GM12878 (cell line): ENCODE data around the gene CCDC83. TPM values are rescaled to one million over a fixed set of nuclear protein-coding genes. Genes with fewer than 3 reads are reported as not detected.

Source experiments
- ATAC-seq: fragments of 200-7000 bp; cut with Tn5 transposase; 3 replicates; pipeline ENCODE4 v1.9.1; 2020; ENCODE audit warnings: mild to moderate bottlenecking, moderate library complexity
- BruUV-seq: library from RNA; stranded (reverse); fragments of 400-500 nt; replicated peaks from 2 replicates; lab custom pipeline; 2021; lab: Mats Ljungman, UMichigan
- CTCF ChIA-PET: fragments of 300-600 bp; sonication (Branson Sonifier 250); formaldehyde crosslinking; extraction: SDS; loops from one replicate; lab custom pipeline; 2021; ENCODE audit warnings: inconsistent platforms; lab: Yijun Ruan, JAX
- POLR2A ChIA-PET: fragments of 350-600 bp; formaldehyde crosslinking; extraction: SDS; loops from one replicate; lab custom pipeline; 2021; ENCODE audit warnings: inconsistent platforms; lab: Charles Lee
- RAD21 ChIA-PET: fragments of 300-600 bp; sonication (Branson Sonifier 250); formaldehyde crosslinking; loops from one replicate; lab custom pipeline; 2023; ENCODE audit warnings: antibody characterized with exemption; ENCODE audit not compliant: unreplicated experiment; lab: Charles Lee
- SMC1A ChIA-PET: fragments of 300-600 bp; sonication (Branson Sonifier 250); formaldehyde crosslinking; loops from one replicate; lab custom pipeline; 2023; ENCODE audit not compliant: unreplicated experiment, uncharacterized antibody; lab: Charles Lee
- DNase-seq: peaks from one replicate; pipeline ENCODE4 v3.0.0-alpha.2; 2011; ENCODE audit warnings: low read depth, low spot score
- FAIRE-seq: peaks from 3 replicates; lab custom pipeline; 2011; peaks lifted over from hg19 to GRCh38; lab: Jason Lieb, UNC
- H2AFZ ChIP-seq: 2 replicates; pipeline ENCODE4 v1.6.0; 2011; ENCODE audit warnings: low read depth, low read length, control low read depth; ENCODE audit not compliant: control insufficient read depth
- H3K27ac ChIP-seq: 2 replicates; pipeline ENCODE4 v1.5.1; 2011; ENCODE audit warnings: control low read depth; ENCODE audit not compliant: control insufficient read depth, insufficient read depth
- H3K27me3 ChIP-seq, 2 experiments: replicated peaks in 1 of 2; 2 replicates each; pipeline versions ENCODE4 v1.6.0 to v1.6.1; 2011; ENCODE audit warnings: low read length in 1 of 2; ENCODE audit not compliant: control insufficient read depth in 2 of 2, insufficient read depth in 2 of 2
- H3K36me3 ChIP-seq, 2 experiments: 2 replicates each; pipeline ENCODE4 v1.5.1; 2011; ENCODE audit warnings: low read length in 1 of 2; ENCODE audit not compliant: control insufficient read depth in 2 of 2, insufficient read depth in 2 of 2
- H3K4me1 ChIP-seq: 2 replicates; pipeline ENCODE4 v1.6.1; 2011; ENCODE audit warnings: mild to moderate bottlenecking, low read length, moderate library complexity, mixed read lengths; ENCODE audit not compliant: control insufficient read depth, insufficient read depth
- H3K4me2 ChIP-seq: 2 replicates; pipeline ENCODE4 v1.6.0; 2011; ENCODE audit warnings: control low read depth; ENCODE audit not compliant: control insufficient read depth, insufficient read depth
- H3K4me3 ChIP-seq: fragments of 200-600 bp; sonication (generic); 2 replicates; pipeline ENCODE4 v1.5.1; 2016
- H3K79me2 ChIP-seq: 2 replicates; pipeline ENCODE4 v1.6.0; 2011; ENCODE audit warnings: low read length; ENCODE audit not compliant: control insufficient read depth, insufficient read depth
- H3K9ac ChIP-seq: 2 replicates; pipeline ENCODE4 v1.8.0; 2011; ENCODE audit warnings: low read length, control low read depth, mixed read lengths; ENCODE audit not compliant: control insufficient read depth, insufficient read depth
- H3K9me3 ChIP-seq: replicated peaks from 3 replicates; pipeline ENCODE4 v1.5.1; 2011; ENCODE audit warnings: mild to moderate bottlenecking, low read length; ENCODE audit not compliant: control insufficient read depth, insufficient read depth
- H4K20me1 ChIP-seq: 2 replicates; pipeline ENCODE4 v1.6.0; 2011; ENCODE audit not compliant: control insufficient read depth, insufficient read depth
- DPF2 ChIP-seq: fragments of 450-650 bp; IDR thresholded peaks from 2 replicates; pipeline ENCODE4 v1.6.1; 2017; ENCODE audit warnings: mild to moderate bottlenecking
- EP300 ChIP-seq, 2 experiments: fragments of 150-350 bp in 1 of 2; IDR thresholded peaks; 2 replicates each; pipeline ENCODE4 v1.6.1; 2011 to 2012; ENCODE audit warnings: low read depth in 2 of 2, low read length in 2 of 2, borderline replicate concordance in 1 of 2, improper control_type of control experiment in 1 of 2, inconsistent platforms in 1 of 2; ENCODE audit not compliant: control insufficient read depth in 1 of 2
- IRF4 ChIP-seq: IDR thresholded peaks from 2 replicates; pipeline ENCODE4 v1.6.1; 2011; ENCODE audit warnings: low read depth, low read length
- RELA ChIP-seq: fragments of 450-650 bp; IDR thresholded peaks from 2 replicates; pipeline ENCODE4 v1.8.0; 2014; ENCODE audit warnings: borderline replicate concordance; ENCODE audit not compliant: partially characterized antibody
- RFX5 ChIP-seq: IDR thresholded peaks from 2 replicates; pipeline ENCODE4 v1.6.1; 2011; ENCODE audit warnings: low read depth, low read length, improper control_type of control experiment
- STAT3 ChIP-seq: IDR thresholded peaks from 2 replicates; pipeline ENCODE4 v1.6.1; 2011; ENCODE audit warnings: low read depth, low read length, improper control_type of control experiment
- TAF1 ChIP-seq: IDR thresholded peaks from 2 replicates; pipeline ENCODE4 v1.6.1; 2011; ENCODE audit warnings: mild to moderate bottlenecking, low read depth, low read length, borderline replicate concordance
- ZNF274 ChIP-seq: IDR thresholded peaks from one replicate; pipeline ENCODE4 v1.8.0; 2011; ENCODE audit not compliant: insufficient read length, insufficient read depth
- ZSCAN29 ChIP-seq: fragments of 450-650 bp; IDR thresholded peaks from 2 replicates; pipeline ENCODE4 v1.6.1; 2017; ENCODE audit warnings: mild to moderate bottlenecking, moderate library complexity
- ZZZ3 ChIP-seq: IDR thresholded peaks from 2 replicates; pipeline ENCODE4 v1.6.1; 2011; ENCODE audit warnings: low read depth; ENCODE audit not compliant: control insufficient read depth, insufficient read length
- WGBS: methylation state at CpG from one replicate; pipeline ENCODE4 v1.1.6; 2016; ENCODE audit warnings: low lambda C conversion rate; ENCODE audit not compliant: insufficient replicate concordance, insufficient coverage; ENCODE audit errors: missing lambda C conversion rate; 5-methylcytosine and 5-hydroxymethylcytosine counted together
- in situ Hi-C: fragments of 300-500 bp; cut with MboI; formaldehyde crosslinking; loops from 9 replicates; pipeline ENCODE4 v1.14.3; 2018; ENCODE audit warnings: mixed read lengths
- intact Hi-C: fragments of 100-400 bp; cut with micrococcal nuclease; formaldehyde crosslinking; loops from one replicate; pipeline ENCODE4 v1.14.2; 2022; ENCODE audit not compliant: unreplicated experiment
- polyA plus RNA-seq, 11 experiments: library from polyadenylated mRNA; depleted of rRNA in 4 of 11; unstranded in 6 of 11; stranded (reverse) in 5 of 11; fragments of >200 nt; fragmentation: Nextera tagmentation in 4 of 11; fragmentation: Illumina TruSeq in 1 of 11; extraction: Ambion mirVana in 4 of 11; extraction: Trizol in 1 of 11; gene quantifications; 1 replicate in 1 of 11; 2 replicates in 10 of 11; pipeline versions ENCODE4 v1.2.1 to v1.2.3, GENCODE V29; 2011 to 2016; ENCODE audit warnings: inconsistent platforms in 2 of 11, missing spikeins in 2 of 11, low read depth in 1 of 11
- total RNA-seq, 4 experiments: library from RNA; depleted of rRNA in 3 of 4; stranded (reverse); fragments of >200 nt in 3 of 4; fragmentation: Illumina TruSeq in 1 of 4; extraction: Trizol in 1 of 4; gene quantifications; 2 replicates each; pipeline versions ENCODE4 v1.2.1 to v1.2.3, GENCODE V29; 2013 to 2021
- TF ChIP-seq, protein P1 (sequence below): IDR thresholded peaks from 2 replicates; pipeline ENCODE4 v1.6.1; 2011; ENCODE audit warnings: low read depth, mild to moderate bottlenecking, low read length, moderate library complexity, borderline replicate concordance; ENCODE audit errors: extremely low read depth
- TF ChIP-seq, protein P2 (sequence below): fragments of 450-650 bp; IDR thresholded peaks from 2 replicates; pipeline ENCODE4 v1.6.1; 2018; ENCODE audit warnings: borderline replicate concordance, mild to moderate bottlenecking; ENCODE audit not compliant: partially characterized antibody

Gene CCDC83
- total and polyA plus RNA-seq, 10 of the 15 experiments (the other 5 are each of a cell fraction or from before 2014, with no cell fraction given) = not detected

DNA sequence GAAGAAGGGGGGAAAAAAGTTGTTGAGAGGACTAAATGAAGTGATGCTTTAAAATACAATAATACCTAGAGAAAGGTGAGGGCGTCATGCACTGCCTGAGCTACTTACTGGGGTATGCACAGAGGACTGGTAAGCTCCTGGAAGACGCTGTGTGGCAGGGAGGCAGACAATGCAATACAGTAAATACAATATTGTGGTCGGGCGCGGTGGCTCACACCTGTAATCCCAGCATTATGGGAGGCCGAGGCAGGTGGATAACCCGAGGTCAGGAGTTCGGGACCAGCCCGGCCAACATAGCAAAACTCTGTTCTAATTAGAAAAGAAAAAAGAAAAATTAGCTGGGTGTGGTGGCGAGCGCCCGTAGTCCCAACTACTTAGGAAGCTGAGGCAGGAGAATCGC lies 43.6 kb upstream of the CCDC83 start:
- intact Hi-C loops (no loop called here), in situ Hi-C loops (no loop called here)
- no peaks in the 10 kb centered on the region for H3K79me2 ChIP-seq
- DNase-seq (no peak), ATAC-seq (no peak), FAIRE-seq (no peak)
- no peak overlapping the region for H3K27ac ChIP-seq
- no peak overlapping the region for H3K4me3 ChIP-seq
- ChIA-PET CTCF (no interaction called here), SMC1A (no interaction called here), RAD21 (no interaction called here), POLR2A (no interaction called here)
- H3K27me3 ChIP-seq = peaks cover 16 to 20% of the 10 kb centered on the region in 2 experiments
- H3K4me2 ChIP-seq = 0 out of 2 replicates have a peak overlapping the region, but pooled peaks have one; percentile 25
- BruUV-seq = no TSS peak
- WGBS = 74% methylated on average over 13 of the region's 13 CpGs
- H4K20me1 ChIP-seq = no peaks in the 10 kb centered on the region
- H3K9me3 ChIP-seq = no peaks in the 10 kb centered on the region
- H3K4me1 ChIP-seq = no peaks in the 10 kb centered on the region
- H2AFZ ChIP-seq = no peak overlapping the region
- H3K9ac ChIP-seq = no peak overlapping the region
- H3K36me3 ChIP-seq = no peaks in the 10 kb centered on the region
- TF ChIP-seq RFX5 (no peak), ZZZ3 (no peak), IRF4 (no peak), ZSCAN29 (no peak), EP300 (IDR thresholded peaks at IDR 0.05; ENCODE audit: borderline replicate concordance in 1 of 2, control insufficient read depth in 1 of 2, low read depth in 2 of 2, low read length in 2 of 2) (no peak), DPF2 (no peak), ZNF274 (no peak), STAT3 (no peak), TAF1 (no peak), RELA (no peak)
- TF ChIP-seq, protein P1, sequence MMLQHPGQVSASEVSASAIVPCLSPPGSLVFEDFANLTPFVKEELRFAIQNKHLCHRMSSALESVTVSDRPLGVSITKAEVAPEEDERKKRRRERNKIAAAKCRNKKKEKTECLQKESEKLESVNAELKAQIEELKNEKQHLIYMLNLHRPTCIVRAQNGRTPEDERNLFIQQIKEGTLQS = no peak
- TF ChIP-seq, protein P2, sequence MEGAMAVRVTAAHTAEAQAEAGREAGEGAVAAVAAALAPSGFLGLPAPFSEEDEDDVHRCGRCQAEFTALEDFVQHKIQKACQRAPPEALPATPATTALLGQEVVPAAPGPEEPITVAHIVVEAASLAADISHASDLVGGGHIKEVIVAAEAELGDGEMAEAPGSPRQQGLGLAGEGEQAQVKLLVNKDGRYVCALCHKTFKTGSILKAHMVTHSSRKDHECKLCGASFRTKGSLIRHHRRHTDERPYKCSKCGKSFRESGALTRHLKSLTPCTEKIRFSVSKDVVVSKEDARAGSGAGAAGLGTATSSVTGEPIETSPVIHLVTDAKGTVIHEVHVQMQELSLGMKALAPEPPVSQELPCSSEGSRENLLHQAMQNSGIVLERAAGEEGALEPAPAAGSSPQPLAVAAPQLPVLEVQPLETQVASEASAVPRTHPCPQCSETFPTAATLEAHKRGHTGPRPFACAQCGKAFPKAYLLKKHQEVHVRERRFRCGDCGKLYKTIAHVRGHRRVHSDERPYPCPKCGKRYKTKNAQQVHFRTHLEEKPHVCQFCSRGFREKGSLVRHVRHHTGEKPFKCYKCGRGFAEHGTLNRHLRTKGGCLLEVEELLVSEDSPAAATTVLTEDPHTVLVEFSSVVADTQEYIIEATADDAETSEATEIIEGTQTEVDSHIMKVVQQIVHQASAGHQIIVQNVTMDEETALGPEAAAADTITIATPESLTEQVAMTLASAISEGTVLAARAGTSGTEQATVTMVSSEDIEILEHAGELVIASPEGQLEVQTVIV = no peak
